Left ventricle myocardium superior (tissue), 1 donor: ENCODE measurements around the gene CLN5. TPM values are rescaled to one million over a fixed set of nuclear protein-coding genes. Genes with fewer than 3 reads are reported as not detected.

Experiments used
- ATAC-seq: fragments of 200-7000 bp; cut with Tn5 transposase; one replicate; pipeline ENCODE4 v1.9.1; 2020; ENCODE audit warnings: mild to moderate bottlenecking, moderate library complexity
- DNase-seq: peaks from one replicate; pipeline ENCODE4 v3.0.0-alpha.2; 2020
- intact Hi-C: fragments of 100-400 bp; cut with micrococcal nuclease; formaldehyde crosslinking; loops from one replicate; pipeline ENCODE4 v1.11.0; 2022
- total RNA-seq: library from RNA; stranded (reverse); fragmentation: NEBNext Ultra II Directional; extraction: Animal tissue kit (Norgen Biotek cat#: 25700); gene quantifications from one replicate; pipeline ENCODE4 v1.2.1, GENCODE V29; 2021
- donor health status: DM: no; HTN: yes; CAD: no; lungs with severe emphysema.

Gene CLN5
- total RNA-seq, 1 donor from 2014 or later, result 16.8 TPM

DNA sequence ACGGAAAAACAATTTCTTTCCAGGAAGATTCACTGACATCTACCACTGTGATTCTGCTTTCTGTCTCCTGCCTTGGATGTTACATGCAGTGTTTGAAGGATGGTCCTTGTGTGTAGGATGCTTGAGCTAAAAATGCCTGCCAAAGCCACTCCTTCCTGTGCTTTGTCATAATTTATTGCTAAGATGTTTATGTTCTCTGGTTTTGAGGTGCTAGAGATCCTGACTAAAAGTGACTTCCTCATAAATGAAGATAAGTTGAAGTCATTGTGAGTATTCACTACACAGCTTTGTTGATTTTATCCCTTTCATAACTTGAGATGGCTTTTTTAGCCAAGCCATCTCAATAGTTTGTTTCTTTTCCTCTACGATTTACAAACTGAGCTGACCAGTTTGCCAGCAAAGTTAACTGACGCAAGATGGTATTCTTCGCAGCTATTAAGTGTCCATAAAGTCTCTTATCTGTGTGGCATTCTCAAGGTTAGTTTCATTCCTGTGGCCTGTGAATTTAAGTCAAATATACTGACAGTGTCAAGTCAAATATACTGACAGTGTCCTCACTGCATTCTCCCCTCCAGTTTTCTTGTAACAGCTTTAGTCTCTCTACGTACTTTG lies 50.8 kb downstream of the CLN5 start:
- no peak for DNase-seq
- intact Hi-C loops, result no loop called here
- no peak for ATAC-seq

- ATAC-seq (no peak), DNase-seq (no peak)
- intact Hi-C loops, result no loop called here
These were observed 55.9 kb downstream of the CLN5 start for GRCh38 chr13:77047649-77048343.

GRCh38 chr13:77048681-77049080 lies 56.8 kb downstream of the CLN5 start:
- DNase-seq (no peak), ATAC-seq (no peak)
- intact Hi-C loops, result no loop called here

- ATAC-seq (no peak), DNase-seq (no peak)
- intact Hi-C loops, result no loop called here
These were observed 61.3 kb downstream of the CLN5 start for GRCh38 chr13:77053192-77053591.

Other genes starting within 250 kb of the CLN5 start
- 39.6 TPM for gene KCTD12, start 105.7 kb upstream of the CLN5 start, total RNA-seq
- gene ACOD1, start 43.6 kb upstream of the CLN5 start, total RNA-seq, result not detected
- gene FBXL3, start 35.1 kb downstream of the CLN5 start, total RNA-seq, result 31.7 TPM